COR-L47 (cell line): ENCODE results near the gene CHMP2A.
"Not testable (repeated sequence)": the region's sequence is repeated elsewhere in the genome, so short reads cannot be mapped to it uniquely, and the experiment has no call there.

Experiments used
- DNase-seq: peaks from one replicate; lab custom pipeline; 2025; lab: John Stamatoyannopoulos, UW

Gene CHMP2A

DNA sequence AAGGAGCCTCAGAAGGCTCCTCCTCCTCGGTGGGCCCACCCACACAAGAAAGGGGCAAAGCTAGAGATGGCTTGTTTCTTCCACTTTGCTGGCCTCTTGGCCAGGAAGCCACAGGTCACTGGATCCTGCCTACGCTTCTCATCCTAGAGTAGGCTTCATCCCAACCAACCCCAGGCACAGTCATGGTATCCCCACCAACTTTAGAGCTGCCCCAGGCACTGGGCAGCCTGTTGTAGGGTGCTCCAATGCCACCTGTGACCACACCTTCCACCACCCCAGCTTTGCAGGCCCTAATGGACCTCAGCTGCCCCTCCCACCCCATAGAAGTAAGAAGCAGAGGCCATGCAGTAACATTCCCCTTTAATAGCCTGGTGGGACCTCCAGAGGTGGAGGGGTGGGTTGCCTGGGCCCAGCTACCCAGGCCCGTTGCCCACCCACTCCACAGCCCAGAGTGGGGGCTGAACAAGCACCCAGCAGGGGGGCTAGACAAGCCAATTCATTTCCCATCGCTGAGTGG lies 522 bp upstream of the CHMP2A start:
- no peak for DNase-seq

DNA sequence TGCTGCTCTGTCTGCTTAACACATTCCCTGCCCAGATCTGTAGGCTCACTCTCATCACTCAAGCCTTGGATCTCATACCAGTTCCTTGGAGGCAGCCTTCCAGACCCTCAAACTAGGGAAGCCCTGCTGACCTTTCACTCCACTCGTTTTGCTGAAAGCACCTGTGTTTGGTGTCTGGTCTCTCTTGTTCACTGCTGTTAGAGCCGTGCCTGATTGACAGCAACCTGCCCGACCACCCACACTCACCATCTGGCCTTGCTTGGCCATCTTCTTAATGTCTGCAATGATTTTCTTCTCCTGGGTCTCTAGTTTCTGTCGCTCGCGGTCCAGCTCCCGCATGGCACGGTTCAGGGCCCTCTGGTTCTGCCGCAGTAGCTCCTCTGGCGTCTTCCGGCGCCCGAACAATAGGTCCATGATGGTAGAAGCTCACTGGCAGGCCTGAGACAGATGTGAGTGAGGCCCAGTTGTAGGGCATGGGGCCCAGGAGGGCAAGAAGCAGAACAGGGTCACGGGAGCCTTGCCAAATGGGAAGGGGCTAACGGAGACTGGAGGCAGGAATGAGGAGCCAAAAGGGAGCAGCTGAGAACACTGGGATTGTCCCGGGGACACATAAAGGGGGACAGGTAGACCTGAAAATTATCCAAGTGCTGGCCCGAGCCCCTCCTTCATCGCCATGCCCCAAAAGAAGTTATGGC lies 959 bp downstream of the CHMP2A start:
- no peak for DNase-seq

DNA sequence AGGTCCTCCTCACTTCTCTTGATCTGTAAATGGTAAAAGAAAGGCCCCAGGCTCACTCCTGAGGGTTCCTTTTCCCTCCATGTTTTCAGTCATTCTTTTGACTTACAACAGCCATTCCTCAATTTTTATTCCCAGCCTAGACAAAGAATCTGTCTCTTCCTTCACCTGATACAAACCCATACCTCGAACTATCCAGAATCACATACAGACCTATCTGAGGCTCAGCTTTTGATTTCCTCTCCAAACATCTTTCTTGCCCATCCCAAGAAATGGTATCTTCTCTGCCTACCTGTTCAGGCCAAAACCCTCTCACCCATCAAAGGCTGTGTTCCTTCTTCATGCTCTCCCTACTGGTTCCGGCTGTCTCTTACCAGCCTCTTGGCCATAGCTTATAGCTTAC lies 2.2 kb downstream of the CHMP2A start:
- DNase-seq = no peak

DNA sequence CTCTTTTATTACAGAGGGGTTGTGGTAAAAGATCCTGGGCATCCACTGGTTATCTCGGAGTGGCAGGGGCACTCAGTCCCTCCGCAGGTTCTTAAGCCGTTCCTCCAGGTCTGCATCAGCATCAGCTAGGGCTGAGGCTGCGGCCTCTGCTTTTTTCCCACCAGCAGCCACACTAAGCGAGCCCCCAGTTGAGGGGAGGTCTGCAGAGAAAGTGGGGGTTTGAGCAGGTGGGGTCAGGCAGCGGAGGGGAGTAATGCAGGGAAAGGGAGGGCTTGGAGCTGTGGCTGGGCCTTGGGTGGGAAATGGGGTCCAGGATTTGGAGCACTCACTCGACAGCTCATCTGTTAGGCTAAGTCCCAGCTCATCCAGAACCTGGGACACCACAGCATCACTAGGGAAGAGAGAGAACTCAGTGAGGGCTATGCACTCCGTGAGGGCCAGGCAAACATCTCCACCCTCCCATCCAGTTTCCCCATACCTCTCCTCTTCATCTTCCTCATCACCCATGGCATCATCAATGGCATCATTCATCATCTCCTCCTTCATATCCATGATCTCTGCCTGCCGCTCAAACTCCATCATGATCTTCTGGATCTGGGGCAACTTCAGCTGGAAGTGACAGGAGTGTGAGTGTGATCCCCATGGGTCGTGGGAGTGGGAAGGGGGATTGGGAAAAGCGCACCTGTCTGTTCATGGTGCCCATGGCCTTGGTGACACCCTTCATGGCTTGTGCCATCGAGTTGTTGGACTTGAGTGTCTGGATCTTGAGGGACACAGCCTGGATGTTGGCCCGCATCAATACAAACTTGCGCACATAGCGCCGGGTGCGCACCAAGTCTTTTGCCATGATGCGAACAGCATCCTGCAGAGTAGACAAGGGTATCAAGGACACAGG lies 3.1 kb downstream of the CHMP2A start:
- DNase-seq = no peak

DNA sequence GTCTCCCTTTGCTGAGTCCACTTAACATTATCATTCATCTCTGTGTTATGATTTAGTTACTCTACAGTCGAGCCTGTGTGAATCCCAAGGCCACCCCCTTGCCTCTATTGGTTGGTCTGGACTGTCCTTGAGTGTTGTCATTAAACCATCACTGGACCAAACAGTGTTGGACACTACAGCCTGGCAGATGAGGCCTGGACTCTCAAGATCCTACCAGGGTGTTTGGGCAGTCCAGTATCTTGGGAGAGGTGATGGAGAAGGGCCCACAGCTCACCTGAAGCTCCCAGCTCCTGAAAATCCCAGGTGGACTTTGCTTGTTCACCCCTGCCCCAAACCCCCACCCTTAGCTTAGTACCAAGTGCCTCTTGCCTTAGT lies 3.8 kb downstream of the CHMP2A start:
- no peak for DNase-seq

DNA sequence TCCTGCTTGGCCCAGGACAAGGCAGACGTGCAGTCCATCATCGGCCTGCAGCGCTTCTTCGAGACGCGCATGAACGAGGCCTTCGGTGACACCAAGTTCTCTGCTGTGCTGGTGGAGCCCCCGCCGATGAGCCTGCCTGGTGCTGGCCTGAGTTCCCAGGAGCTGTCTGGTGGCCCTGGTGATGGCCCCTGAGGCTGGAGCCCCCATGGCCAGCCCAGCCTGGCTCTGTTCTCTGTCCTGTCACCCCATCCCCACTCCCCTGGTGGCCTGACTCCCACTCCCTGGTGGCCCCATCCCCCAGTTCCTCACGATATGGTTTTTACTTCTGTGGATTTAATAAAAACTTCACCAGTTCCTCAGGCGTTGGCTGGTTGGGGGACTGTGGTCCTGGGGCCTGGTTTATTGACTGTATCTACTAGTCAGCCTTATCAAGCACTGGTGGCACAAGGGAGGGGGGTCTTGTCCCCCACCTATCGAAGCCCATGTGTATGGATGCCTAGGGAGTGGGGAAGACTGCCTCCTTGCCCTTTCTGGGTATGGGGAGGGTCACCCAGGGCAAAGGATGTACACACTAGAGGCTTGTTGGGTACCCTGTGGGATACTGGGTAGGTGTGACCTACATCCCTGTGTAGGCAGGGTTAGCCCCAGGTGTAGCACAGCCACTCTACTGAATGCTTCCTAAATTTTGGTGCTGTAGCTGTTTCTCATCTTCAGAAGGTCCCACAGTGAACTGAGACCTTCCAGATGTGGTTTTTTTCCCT lies 4.4 kb downstream of the CHMP2A start:
- no peak for DNase-seq

DNA sequence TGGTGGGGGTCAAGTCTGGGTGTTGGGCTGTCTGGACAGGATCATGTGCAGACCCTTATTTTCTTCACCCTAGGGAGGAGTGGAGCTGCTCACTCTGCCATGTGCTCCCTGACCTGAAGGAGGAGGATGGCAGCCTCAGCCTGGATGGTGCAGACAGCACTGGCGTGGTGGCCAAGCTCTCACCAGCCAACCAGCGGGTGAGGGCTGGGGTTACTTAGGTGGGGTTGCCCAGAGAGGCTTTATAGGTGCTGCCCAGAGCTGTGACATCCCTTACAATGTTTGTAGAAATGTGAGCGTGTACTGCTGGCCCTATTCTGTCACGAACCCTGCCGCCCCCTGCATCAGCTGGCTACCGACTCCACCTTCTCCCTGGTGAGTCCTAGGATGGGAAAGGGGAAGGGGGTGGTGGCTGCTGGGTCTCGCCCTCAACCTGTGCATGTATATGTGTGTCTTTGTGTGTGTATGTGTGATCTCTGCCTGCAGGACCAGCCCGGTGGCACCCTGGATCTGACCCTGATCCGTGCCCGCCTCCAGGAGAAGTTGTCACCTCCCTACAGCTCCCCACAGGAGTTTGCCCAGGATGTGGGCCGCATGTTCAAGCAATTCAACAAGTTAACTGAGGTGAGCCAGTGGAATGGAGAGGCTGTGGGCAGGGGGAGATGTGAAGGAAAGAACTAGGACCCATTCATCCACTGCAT lies 5.1 kb downstream of the CHMP2A start:
- no peak for DNase-seq

DNA sequence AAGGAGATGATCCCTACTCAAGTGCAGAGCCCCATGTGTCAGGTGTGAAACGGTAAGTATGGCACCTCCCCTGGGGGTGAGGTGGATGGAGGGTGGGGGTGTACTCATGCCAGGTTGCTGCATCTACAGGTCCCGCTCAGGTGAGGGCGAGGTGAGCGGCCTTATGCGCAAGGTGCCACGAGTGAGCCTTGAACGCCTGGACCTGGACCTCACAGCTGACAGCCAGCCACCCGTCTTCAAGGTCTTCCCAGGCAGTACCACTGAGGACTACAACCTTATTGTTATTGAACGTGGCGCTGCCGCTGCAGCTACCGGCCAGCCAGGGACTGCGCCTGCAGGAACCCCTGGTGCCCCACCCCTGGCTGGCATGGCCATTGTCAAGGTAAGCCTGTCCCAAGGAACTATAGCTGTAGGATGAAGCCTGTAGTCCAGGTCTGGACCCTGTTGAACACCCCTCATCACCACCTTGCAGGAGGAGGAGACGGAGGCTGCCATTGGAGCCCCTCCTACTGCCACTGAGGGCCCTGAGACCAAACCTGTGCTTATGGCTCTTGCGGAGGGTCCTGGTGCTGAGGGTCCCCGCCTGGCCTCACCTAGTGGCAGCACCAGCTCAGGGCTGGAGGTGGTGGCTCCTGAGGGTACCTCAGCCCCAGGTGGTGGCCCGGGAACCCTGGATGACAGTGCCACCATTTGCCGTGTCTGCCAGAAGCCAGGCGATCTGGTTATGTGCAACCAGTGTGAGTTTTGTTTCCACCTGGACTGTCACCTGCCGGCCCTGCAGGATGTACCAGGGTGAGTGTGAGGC lies 5.8 kb downstream of the CHMP2A start:
- DNase-seq = no peak

DNA sequence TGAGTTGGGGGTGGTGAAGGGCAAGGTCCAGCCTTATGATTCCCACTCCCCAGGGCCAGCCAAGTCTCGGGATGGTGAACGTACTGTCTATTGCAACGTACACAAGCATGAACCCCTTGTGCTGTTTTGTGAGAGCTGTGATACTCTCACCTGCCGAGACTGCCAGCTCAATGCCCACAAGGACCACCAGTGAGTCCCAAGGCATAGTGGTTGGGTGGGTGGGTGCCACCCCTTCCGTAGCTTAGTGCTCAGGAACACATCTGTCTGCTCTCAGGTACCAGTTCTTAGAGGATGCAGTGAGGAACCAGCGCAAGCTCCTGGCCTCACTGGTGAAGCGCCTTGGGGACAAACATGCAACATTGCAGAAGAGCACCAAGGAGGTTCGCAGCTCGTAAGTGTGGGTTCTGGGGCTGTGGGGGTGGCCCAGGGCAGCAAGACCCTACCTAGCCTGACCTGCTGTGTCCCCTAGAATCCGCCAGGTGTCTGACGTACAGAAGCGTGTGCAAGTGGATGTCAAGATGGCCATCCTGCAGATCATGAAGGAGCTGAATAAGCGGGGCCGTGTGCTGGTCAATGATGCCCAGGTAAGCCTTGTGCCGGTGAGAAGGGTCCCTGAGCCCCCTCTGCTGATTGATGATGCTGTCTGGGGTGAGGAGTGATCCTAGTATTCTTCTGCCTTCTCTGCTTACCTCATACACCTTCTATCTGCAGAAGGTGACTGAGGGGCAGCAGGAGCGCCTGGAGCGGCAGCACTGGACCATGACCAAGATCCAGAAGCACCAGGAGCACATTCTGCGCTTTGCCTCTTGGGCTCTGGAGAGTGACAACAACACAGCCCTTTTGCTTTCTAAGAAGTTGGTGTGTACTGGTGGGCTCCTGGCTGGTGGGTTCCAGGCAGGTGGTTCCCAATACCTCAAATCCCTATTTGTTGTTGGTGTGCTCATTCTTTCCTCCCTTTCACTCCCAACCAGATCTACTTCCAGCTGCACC lies 7.3 kb downstream of the CHMP2A start:
- no peak for DNase-seq

DNA sequence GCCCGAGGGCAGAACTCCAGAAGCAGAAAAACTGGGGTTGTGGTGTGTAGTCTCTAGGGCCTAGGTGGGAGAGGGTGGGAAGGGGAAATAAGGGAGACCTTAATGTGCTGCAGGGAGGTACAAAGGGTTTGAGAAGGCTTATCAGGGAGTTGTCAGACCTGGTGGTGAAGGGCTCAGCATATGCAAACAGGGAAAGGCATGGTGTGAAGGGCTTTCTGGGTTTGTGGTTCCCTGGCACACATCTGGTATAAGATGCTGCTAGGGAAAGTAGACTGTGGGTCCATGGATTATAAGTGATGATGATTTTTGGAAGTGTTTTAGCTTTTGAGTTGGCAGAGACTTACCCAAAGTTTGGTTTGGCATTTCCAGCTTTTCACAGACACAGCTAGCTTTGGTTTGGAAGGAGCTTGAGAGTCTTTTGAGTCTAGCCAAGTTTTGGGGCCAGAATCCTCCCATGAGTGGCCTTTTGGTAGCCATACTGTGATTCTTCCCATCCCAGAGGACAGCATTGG lies 8.8 kb downstream of the CHMP2A start:
- DNase-seq = no peak

DNA sequence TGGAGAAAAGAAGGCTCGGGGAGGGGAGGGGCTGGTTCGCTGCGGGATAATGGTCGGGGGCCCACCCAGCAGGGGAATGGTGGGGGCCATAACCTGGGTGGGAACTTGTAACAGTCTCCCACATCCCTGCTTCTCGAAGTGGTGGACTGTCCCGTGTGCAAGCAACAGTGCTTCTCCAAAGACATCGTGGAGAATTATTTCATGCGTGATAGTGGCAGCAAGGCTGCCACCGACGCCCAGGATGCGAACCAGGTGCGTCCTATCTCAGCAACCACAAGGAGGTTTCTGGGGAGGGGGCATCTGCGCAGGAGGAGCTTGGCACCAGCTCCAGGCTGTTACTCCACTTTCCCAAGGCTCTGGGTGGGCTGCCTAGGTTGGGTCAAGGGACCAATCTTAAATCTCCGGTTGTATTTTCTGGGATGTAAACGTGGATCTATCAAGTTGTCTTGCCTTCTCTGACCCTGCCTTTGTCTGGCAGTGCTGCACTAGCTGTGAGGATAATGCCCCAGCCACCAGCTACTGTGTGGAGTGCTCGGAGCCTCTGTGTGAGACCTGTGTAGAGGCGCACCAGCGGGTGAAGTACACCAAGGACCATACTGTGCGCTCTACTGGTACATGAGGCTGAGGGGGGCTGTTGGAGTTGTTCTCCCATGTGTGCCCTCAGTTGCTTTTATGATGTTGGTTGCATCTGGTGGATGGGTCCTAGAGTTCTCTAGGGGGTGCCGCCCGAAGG lies 9.5 kb downstream of the CHMP2A start:
- no peak for DNase-seq

DNA sequence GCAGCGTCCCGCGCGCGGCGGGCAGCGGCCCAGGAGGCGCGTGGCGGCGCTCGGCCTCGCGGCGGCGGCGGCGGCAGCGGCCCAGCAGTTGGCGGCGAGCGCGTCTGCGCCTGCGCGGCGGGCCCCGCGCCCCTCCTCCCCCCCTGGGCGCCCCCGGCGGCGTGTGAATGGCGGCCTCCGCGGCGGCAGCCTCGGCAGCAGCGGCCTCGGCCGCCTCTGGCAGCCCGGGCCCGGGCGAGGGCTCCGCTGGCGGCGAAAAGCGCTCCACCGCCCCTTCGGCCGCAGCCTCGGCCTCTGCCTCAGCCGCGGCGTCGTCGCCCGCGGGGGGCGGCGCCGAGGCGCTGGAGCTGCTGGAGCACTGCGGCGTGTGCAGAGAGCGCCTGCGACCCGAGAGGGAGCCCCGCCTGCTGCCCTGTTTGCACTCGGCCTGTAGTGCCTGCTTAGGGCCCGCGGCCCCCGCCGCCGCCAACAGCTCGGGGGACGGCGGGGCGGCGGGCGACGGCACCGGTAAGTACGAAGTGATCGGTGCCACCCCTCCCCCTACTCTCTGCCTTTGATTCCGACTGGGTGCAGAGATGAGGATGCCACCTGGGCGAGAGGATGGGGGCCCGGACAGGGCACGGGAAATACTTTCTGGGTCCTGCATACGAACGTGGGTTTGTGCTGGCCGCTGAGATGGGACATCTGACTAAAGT lies 10.2 kb downstream of the CHMP2A start:
- no peak for DNase-seq

DNA sequence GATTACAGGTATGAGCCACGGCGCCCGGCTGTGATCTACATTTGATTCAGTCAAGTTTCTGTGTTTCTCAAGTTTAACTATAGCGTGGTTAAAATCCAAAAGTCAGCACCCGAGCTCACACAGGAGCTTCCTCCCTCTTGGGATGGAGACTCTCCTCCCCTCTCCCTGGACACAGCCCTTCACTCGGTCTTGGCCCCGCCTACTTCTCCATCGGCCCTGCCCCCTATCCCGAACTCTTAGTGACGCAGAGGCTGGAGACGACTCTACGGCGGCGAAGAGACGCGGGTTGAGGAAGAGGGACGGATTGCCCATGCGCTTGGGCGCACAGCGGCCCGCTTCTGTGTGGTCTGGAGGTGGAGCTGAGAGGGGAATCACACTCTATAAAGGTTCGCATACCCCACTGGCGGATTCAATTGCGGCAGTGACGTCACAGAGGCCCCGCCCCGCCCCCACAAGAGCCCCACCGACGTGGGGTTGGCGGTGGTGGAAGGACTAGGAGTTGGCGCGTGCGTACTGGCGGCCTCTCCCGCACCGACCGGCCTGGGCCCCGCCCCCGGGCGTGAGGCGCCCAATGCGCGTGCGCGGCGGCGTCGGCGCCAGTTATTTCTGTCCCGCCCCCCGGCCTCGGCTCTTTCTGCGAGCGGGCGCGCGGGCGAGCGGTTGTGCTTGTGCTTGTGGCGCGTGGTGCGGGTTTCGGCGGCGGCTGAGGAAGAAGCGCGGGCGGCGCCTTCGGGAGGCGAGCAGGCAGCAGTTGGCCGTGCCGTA lies 10.9 kb downstream of the CHMP2A start, which contains the start of gene TRIM28:
TSS of gene TRIM28 (plus strand) at position 239 of the 765 bp plus-strand sequence. CDS start 694 bp downstream, outside the sequence.
- DNase-seq = no peak

DNA sequence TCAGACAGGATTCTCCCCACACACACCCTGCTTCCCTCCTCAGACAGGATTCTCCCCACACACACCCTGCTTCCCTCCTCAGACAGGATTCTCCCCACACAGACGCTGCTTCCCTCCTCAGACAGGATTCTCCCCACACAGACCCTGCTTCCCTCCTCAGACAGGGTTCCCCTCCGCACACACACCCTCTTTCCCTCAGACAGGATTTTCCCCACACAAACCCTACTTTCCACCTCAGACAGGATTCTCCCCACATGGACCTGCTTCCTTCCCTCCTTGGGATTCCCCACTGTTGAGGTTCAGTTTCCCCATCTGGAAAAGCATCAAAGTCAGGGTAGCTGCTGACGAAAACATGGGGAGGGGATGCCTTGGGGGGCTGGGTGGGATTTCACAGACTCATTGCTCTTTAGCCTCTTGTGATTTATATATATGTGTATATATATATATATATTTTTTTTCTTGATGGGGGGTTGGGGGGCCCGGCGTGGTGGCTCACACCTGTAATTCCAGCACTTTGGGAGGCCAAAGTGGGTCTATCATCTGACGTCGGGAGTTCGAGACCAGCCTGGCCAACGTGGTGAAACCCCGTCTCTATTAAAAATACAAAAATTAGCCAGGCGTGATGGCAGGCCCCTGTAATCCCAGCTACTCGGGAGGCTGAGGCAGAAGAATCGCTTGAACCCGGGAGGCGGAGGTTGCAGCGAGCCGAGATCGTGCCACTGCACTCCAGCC lies 12.1 kb downstream of the CHMP2A start:
- DNase-seq = not testable (repeated sequence)

DNA sequence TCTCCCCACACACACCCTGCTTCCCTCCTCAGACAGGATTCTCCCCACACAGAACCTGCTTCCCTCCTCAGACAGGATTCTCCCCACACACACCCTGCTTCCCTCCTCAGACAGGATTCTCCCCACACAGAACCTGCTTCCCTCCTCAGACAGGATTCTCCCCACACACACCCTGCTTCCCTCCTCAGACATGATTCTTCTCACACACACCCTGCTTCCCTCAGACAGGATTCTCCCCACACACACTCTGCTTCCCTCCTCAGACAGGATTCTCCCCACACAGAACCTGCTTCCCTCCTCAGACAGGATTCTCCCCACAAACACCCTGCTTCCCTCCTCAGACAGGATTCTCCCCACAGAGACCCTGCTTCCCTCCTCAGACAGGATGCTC lies 15.7 kb downstream of the CHMP2A start:
- DNase-seq = not testable (repeated sequence)
